Smooth muscle cell of the brain vasculature (primary cell): Measurements from ENCODE around the gene GPC6.

Source experiments
- DNase-seq: peaks from one replicate; pipeline ENCODE4 v3.0.0-alpha.2; 2012; ENCODE audit warnings: low read depth, low spot score

Gene GPC6

GRCh38 chr13:93732186-93732585, 505.6 kb downstream of the GPC6 start:
- DNase-seq = no peak

- DNase-seq = no peak
Measured at GRCh38 chr13:93736081-93736480, 509.5 kb downstream of the GPC6 start.

- no peak for DNase-seq
Measured at GRCh38 chr13:93736909-93737308, 510.3 kb downstream of the GPC6 start.

- no peak for DNase-seq
Measured at GRCh38 chr13:93740334-93740733, 513.7 kb downstream of the GPC6 start.

- no peak for DNase-seq
Measured at GRCh38 chr13:93744033-93744432, 517.4 kb downstream of the GPC6 start.

GRCh38 chr13:93744886-93745285, 518.3 kb downstream of the GPC6 start:
- no peak for DNase-seq

GRCh38 chr13:93745884-93746283, 519.3 kb downstream of the GPC6 start:
- DNase-seq = no peak

GRCh38 chr13:93746589-93746988, 520.0 kb downstream of the GPC6 start:
- DNase-seq = no peak

GRCh38 chr13:93750676-93751075, 524.1 kb downstream of the GPC6 start:
- no peak for DNase-seq

GRCh38 chr13:93751117-93751516, 524.5 kb downstream of the GPC6 start:
- DNase-seq = no peak

- no peak for DNase-seq
Measured at GRCh38 chr13:93752541-93752940, 525.9 kb downstream of the GPC6 start.

GRCh38 chr13:93753639-93754038, 527.0 kb downstream of the GPC6 start:
- DNase-seq = no peak

- no peak for DNase-seq
Measured at GRCh38 chr13:93755341-93755740, 528.7 kb downstream of the GPC6 start.

GRCh38 chr13:93758575-93758974, 532.0 kb downstream of the GPC6 start:
- DNase-seq = no peak

- no peak for DNase-seq
Measured at GRCh38 chr13:93762708-93763426, 536.3 kb downstream of the GPC6 start.

GRCh38 chr13:93765062-93765461, 538.5 kb downstream of the GPC6 start:
- no peak for DNase-seq

- DNase-seq = no peak
Measured at GRCh38 chr13:93765811-93766210, 539.2 kb downstream of the GPC6 start.

GRCh38 chr13:93766719-93767118, 540.1 kb downstream of the GPC6 start:
- DNase-seq = no peak

GRCh38 chr13:93767180-93767916, 540.7 kb downstream of the GPC6 start:
- no peak for DNase-seq

- no peak for DNase-seq
Measured at GRCh38 chr13:93767917-93768409, 541.4 kb downstream of the GPC6 start.

- DNase-seq = no peak
Measured at GRCh38 chr13:93769101-93769500, 542.5 kb downstream of the GPC6 start.

GRCh38 chr13:93769607-93770006, 543.0 kb downstream of the GPC6 start:
- DNase-seq = no peak

- no peak for DNase-seq
Measured at GRCh38 chr13:93771227-93771626, 544.6 kb downstream of the GPC6 start.
